GM12878 (cell line): ENCODE measurements around the gene PRKCB. TPM values are rescaled to one million over a fixed set of nuclear protein-coding genes. Genes with fewer than 3 reads are reported as not detected.

Experiments used
- ATAC-seq: fragments of 200-7000 bp; cut with Tn5 transposase; 3 replicates; pipeline ENCODE4 v1.9.1; 2020; ENCODE audit warnings: mild to moderate bottlenecking, moderate library complexity
- BruUV-seq: library from RNA; stranded (reverse); fragments of 400-500 nt; replicated peaks from 2 replicates; lab custom pipeline; 2021; lab: Mats Ljungman, UMichigan
- CTCF ChIA-PET: fragments of 300-600 bp; sonication (Branson Sonifier 250); formaldehyde crosslinking; extraction: SDS; loops from one replicate; lab custom pipeline; 2021; ENCODE audit warnings: inconsistent platforms; lab: Yijun Ruan, JAX
- POLR2A ChIA-PET: fragments of 350-600 bp; formaldehyde crosslinking; extraction: SDS; loops from one replicate; lab custom pipeline; 2021; ENCODE audit warnings: inconsistent platforms; lab: Charles Lee
- RAD21 ChIA-PET: fragments of 300-600 bp; sonication (Branson Sonifier 250); formaldehyde crosslinking; loops from one replicate; lab custom pipeline; 2023; ENCODE audit warnings: antibody characterized with exemption; ENCODE audit not compliant: unreplicated experiment; lab: Charles Lee
- SMC1A ChIA-PET: fragments of 300-600 bp; sonication (Branson Sonifier 250); formaldehyde crosslinking; loops from one replicate; lab custom pipeline; 2023; ENCODE audit not compliant: unreplicated experiment, uncharacterized antibody; lab: Charles Lee
- DNase-seq: peaks from one replicate; pipeline ENCODE4 v3.0.0-alpha.2; 2011; ENCODE audit warnings: low read depth, low spot score
- FAIRE-seq: peaks from 3 replicates; lab custom pipeline; 2011; peaks lifted over from hg19 to GRCh38; lab: Jason Lieb, UNC
- H2AFZ ChIP-seq: 2 replicates; pipeline ENCODE4 v1.6.0; 2011; ENCODE audit warnings: low read depth, low read length, control low read depth; ENCODE audit not compliant: control insufficient read depth
- H3K27ac ChIP-seq: 2 replicates; pipeline ENCODE4 v1.5.1; 2011; ENCODE audit warnings: control low read depth; ENCODE audit not compliant: control insufficient read depth, insufficient read depth
- H3K27me3 ChIP-seq, 2 experiments: replicated peaks in 1 of 2; 2 replicates each; pipeline versions ENCODE4 v1.6.0 to v1.6.1; 2011; ENCODE audit warnings: low read length in 1 of 2; ENCODE audit not compliant: control insufficient read depth in 2 of 2, insufficient read depth in 2 of 2
- H3K36me3 ChIP-seq, 2 experiments: 2 replicates each; pipeline ENCODE4 v1.5.1; 2011; ENCODE audit warnings: low read length in 1 of 2; ENCODE audit not compliant: control insufficient read depth in 2 of 2, insufficient read depth in 2 of 2
- H3K4me1 ChIP-seq: 2 replicates; pipeline ENCODE4 v1.6.1; 2011; ENCODE audit warnings: mild to moderate bottlenecking, low read length, moderate library complexity, mixed read lengths; ENCODE audit not compliant: control insufficient read depth, insufficient read depth
- H3K4me2 ChIP-seq: 2 replicates; pipeline ENCODE4 v1.6.0; 2011; ENCODE audit warnings: control low read depth; ENCODE audit not compliant: control insufficient read depth, insufficient read depth
- H3K4me3 ChIP-seq: fragments of 200-600 bp; sonication (generic); 2 replicates; pipeline ENCODE4 v1.5.1; 2016
- H3K79me2 ChIP-seq: 2 replicates; pipeline ENCODE4 v1.6.0; 2011; ENCODE audit warnings: low read length; ENCODE audit not compliant: control insufficient read depth, insufficient read depth
- H3K9ac ChIP-seq: 2 replicates; pipeline ENCODE4 v1.8.0; 2011; ENCODE audit warnings: low read length, control low read depth, mixed read lengths; ENCODE audit not compliant: control insufficient read depth, insufficient read depth
- H3K9me3 ChIP-seq: replicated peaks from 3 replicates; pipeline ENCODE4 v1.5.1; 2011; ENCODE audit warnings: mild to moderate bottlenecking, low read length; ENCODE audit not compliant: control insufficient read depth, insufficient read depth
- H4K20me1 ChIP-seq: 2 replicates; pipeline ENCODE4 v1.6.0; 2011; ENCODE audit not compliant: control insufficient read depth, insufficient read depth
- CBX5 ChIP-seq: sonication (generic); IDR thresholded peaks from 2 replicates; pipeline ENCODE4 v1.6.1; 2016; ENCODE audit warnings: low read depth, moderate library complexity, mild to moderate bottlenecking, inconsistent platforms
- RAD21 ChIP-seq: IDR thresholded peaks from 2 replicates; pipeline ENCODE4 v1.6.1; 2011; ENCODE audit warnings: mild to moderate bottlenecking, low read depth, low read length, moderate library complexity; ENCODE audit not compliant: insufficient read depth
- STAT1 ChIP-seq: fragments of 450-650 bp; conservative IDR thresholded peaks from 2 replicates; pipeline ENCODE4 v1.6.1; 2014; ENCODE audit warnings: antibody characterized with exemption, mild to moderate bottlenecking
- in situ Hi-C: fragments of 300-500 bp; cut with MboI; formaldehyde crosslinking; loops from 9 replicates; pipeline ENCODE4 v1.14.3; 2018; ENCODE audit warnings: mixed read lengths
- intact Hi-C: fragments of 100-400 bp; cut with micrococcal nuclease; formaldehyde crosslinking; loops from one replicate; pipeline ENCODE4 v1.14.2; 2022; ENCODE audit not compliant: unreplicated experiment
- microRNA-seq: library from miRNA; unstranded; fragments of <30 nt; microRNA quantifications from one replicate; pipeline ENCODE4, GENCODE V29; 2018
- polyA plus RNA-seq, 11 experiments: library from polyadenylated mRNA; depleted of rRNA in 4 of 11; unstranded in 6 of 11; stranded (reverse) in 5 of 11; fragments of >200 nt; fragmentation: Nextera tagmentation in 4 of 11; fragmentation: Illumina TruSeq in 1 of 11; extraction: Ambion mirVana in 4 of 11; extraction: Trizol in 1 of 11; gene quantifications; 1 replicate in 1 of 11; 2 replicates in 10 of 11; pipeline versions ENCODE4 v1.2.1 to v1.2.3, GENCODE V29; 2011 to 2016; ENCODE audit warnings: inconsistent platforms in 2 of 11, missing spikeins in 2 of 11, low read depth in 1 of 11
- small RNA-seq: library from RNA; depleted of rRNA; stranded (forward); fragments of <200 nt; gene quantifications from one replicate; pipeline ENCODE3, GENCODE V24; 2014
- total RNA-seq, 4 experiments: library from RNA; depleted of rRNA in 3 of 4; stranded (reverse); fragments of >200 nt in 3 of 4; fragmentation: Illumina TruSeq in 1 of 4; extraction: Trizol in 1 of 4; gene quantifications; 2 replicates each; pipeline versions ENCODE4 v1.2.1 to v1.2.3, GENCODE V29; 2013 to 2021
- TF ChIP-seq, protein P1 (sequence below): fragments of 450-650 bp; formaldehyde crosslinking; IDR thresholded peaks from 2 replicates; pipeline ENCODE4 v1.4.0; 2022; ENCODE audit warnings: mild to moderate bottlenecking, moderate library complexity

The PRKCB gene
- total and polyA plus RNA-seq, 10 of the 15 experiments (the other 5 are each of a cell fraction or from before 2014, with no cell fraction given): 21.4 to 158 (median 97.3) TPM

DNA sequence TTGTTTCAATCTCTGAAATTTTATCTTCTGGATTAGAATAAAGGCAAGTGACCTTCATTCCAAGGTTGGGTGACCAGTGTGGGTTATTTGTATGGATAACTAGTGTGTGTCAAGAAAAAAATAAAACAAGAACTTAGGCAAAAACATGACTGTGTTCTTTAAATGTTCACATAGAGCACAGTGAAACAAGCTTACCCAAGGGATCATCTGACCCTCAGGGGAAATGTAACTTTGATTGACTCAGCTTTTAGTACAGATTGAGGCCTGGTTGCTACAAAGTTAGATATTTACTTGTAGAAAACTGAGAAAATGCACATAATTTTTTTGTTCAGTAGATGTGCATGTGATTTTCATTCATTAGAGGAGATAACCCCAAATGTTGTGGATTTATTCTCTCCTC is 427.0 kb downstream of the PRKCB start:
- FAIRE-seq (no peak), ATAC-seq (no peak), DNase-seq (no peak)
- intact Hi-C loops (no loop called here), in situ Hi-C loops (no loop called here)
- Histone ChIP-seq H3K27ac (no peak overlapping the region), H3K27me3 (no peaks in the 10 kb centered on the region; a peak in 1 of 4 replicates), H3K9ac (no peak overlapping the region), H3K4me1 (no peaks in the 10 kb centered on the region), H3K9me3 (no peaks in the 10 kb centered on the region), H3K79me2 (no peaks in the 10 kb centered on the region), H3K36me3 (no peaks in the 10 kb centered on the region), H3K4me3 (no peak overlapping the region), H2AFZ (no peak overlapping the region), H3K4me2 (no peak overlapping the region), H4K20me1 (no peaks in the 10 kb centered on the region)
- BruUV-seq: no TSS peak
- ChIA-PET SMC1A (no interaction called here), POLR2A (no interaction called here), RAD21 (no interaction called here), CTCF (interaction anchor here (0.8 kb wide), 1 partner anchor 10 kb away, joined by 3 read pairs; no protein-coding TSS in a partner anchor)
- TF ChIP-seq STAT1: no peak
- TF ChIP-seq RAD21: no peak
- TF ChIP-seq, protein P1, sequence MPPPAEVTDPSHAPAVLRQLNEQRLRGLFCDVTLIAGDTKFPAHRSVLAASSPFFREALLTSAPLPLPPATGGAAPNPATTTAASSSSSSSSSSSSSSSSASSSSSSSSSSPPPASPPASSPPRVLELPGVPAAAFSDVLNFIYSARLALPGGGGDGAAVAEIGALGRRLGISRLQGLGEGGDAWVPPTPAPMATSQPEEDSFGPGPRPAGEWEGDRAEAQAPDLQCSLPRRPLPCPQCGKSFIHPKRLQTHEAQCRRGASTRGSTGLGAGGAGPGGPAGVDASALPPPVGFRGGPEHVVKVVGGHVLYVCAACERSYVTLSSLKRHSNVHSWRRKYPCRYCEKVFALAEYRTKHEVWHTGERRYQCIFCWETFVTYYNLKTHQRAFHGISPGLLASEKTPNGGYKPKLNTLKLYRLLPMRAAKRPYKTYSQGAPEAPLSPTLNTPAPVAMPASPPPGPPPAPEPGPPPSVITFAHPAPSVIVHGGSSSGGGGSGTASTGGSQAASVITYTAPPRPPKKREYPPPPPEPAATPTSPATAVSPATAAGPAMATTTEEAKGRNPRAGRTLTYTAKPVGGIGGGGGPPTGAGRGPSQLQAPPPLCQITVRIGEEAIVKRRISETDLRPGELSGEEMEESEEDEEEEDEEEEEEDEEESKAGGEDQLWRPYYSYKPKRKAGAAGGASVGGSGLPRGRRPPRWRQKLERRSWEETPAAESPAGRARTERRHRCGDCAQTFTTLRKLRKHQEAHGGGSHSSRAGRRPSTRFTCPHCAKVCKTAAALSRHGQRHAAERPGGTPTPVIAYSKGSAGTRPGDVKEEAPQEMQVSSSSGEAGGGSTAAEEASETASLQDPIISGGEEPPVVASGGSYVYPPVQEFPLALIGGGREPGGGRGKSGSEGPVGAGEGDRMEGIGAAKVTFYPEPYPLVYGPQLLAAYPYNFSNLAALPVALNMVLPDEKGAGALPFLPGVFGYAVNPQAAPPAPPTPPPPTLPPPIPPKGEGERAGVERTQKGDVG (CRISPR knock-in tag): no peak
- no peak for TF ChIP-seq CBX5

Small RNAs within 50 kb of the gene (microRNA-seq; reads per million reads assigned to microRNA genes)
- not detected for gene MIR1273H

Small RNAs within 50 kb of the gene (small RNA-seq; reads per million reads assigned to genes)
- gene MIR1273H: 1.3 reads per million, percentile 42 among the genes with 10 or more reads in this experiment

Other genes with a start within 250 kb of the PRKCB start
- 258 and 271 TPM in 2 replicates for gene NDUFAB1, start 239.7 kb upstream of the PRKCB start, total RNA-seq (2014; rRNA removed)
- gene NDUFAB1, start 239.7 kb upstream of the PRKCB start, total RNA-seq (2014; rRNA removed; fragmentation: Illumina TruSeq; extraction: Trizol): 115 and 123 TPM in 2 replicates
- 131 and 137 TPM in 2 replicates for gene NDUFAB1, start 239.7 kb upstream of the PRKCB start, total RNA-seq (2021)
- gene NDUFAB1, start 239.7 kb upstream of the PRKCB start, polyA plus RNA-seq (2011; rRNA removed): 237 and 375 TPM in 2 replicates
- 64.1 and 79.9 TPM in 2 replicates for gene NDUFAB1, start 239.7 kb upstream of the PRKCB start, polyA plus RNA-seq (2014; fragmentation: Illumina TruSeq; extraction: Trizol)
- 100 to 1,000 TPM in 1 of 2 experiments, 10 to 100 TPM in 1; 99.8 to 226 TPM for gene NDUFAB1, start 239.7 kb upstream of the PRKCB start, polyA plus RNA-seq (2014; fragmentation: Nextera tagmentation; extraction: Ambion mirVana)
- gene NDUFAB1, start 239.7 kb upstream of the PRKCB start, polyA plus RNA-seq (2014; rRNA removed): 325 and 378 TPM in 2 replicates
- gene NDUFAB1, start 239.7 kb upstream of the PRKCB start, polyA plus RNA-seq (2016; fragmentation: Nextera tagmentation; extraction: Ambion mirVana): 100 to 1,000 TPM; 564 to 584 TPM
- 15.8 and 18.0 TPM in 2 replicates for gene PALB2, start 194.7 kb upstream of the PRKCB start, total RNA-seq (2014; rRNA removed)
- 23.4 and 23.8 TPM in 2 replicates for gene PALB2, start 194.7 kb upstream of the PRKCB start, total RNA-seq (2014; rRNA removed; fragmentation: Illumina TruSeq; extraction: Trizol)
- gene PALB2, start 194.7 kb upstream of the PRKCB start, total RNA-seq (2021): 17.1 and 17.3 TPM in 2 replicates
- gene PALB2, start 194.7 kb upstream of the PRKCB start, polyA plus RNA-seq (2011; rRNA removed): 12.4 and 18.8 TPM in 2 replicates
- 18.7 and 22.6 TPM in 2 replicates for gene PALB2, start 194.7 kb upstream of the PRKCB start, polyA plus RNA-seq (2014; fragmentation: Illumina TruSeq; extraction: Trizol)
- 10 to 100 TPM in 1 of 2 experiments, 1 to 10 TPM in 1; 9.2 to 15.1 TPM for gene PALB2, start 194.7 kb upstream of the PRKCB start, polyA plus RNA-seq (2014; fragmentation: Nextera tagmentation; extraction: Ambion mirVana)
- gene PALB2, start 194.7 kb upstream of the PRKCB start, polyA plus RNA-seq (2014; rRNA removed): 12.2 and 17.8 TPM in 2 replicates
- 10 to 100 TPM; 22.4 to 24.6 TPM for gene PALB2, start 194.7 kb upstream of the PRKCB start, polyA plus RNA-seq (2016; fragmentation: Nextera tagmentation; extraction: Ambion mirVana)
- 49.1 and 61.9 TPM in 2 replicates for gene DCTN5, start 194.5 kb upstream of the PRKCB start, total RNA-seq (2014; rRNA removed)
- 66.6 and 69.3 TPM in 2 replicates for gene DCTN5, start 194.5 kb upstream of the PRKCB start, total RNA-seq (2014; rRNA removed; fragmentation: Illumina TruSeq; extraction: Trizol)
- gene DCTN5, start 194.5 kb upstream of the PRKCB start, total RNA-seq (2021): 84.7 and 86.6 TPM in 2 replicates
- 153 and 159 TPM in 2 replicates for gene DCTN5, start 194.5 kb upstream of the PRKCB start, polyA plus RNA-seq (2011; rRNA removed)
- gene DCTN5, start 194.5 kb upstream of the PRKCB start, polyA plus RNA-seq (2014; fragmentation: Illumina TruSeq; extraction: Trizol): 97.1 and 108 TPM in 2 replicates
- gene DCTN5, start 194.5 kb upstream of the PRKCB start, polyA plus RNA-seq (2014; fragmentation: Nextera tagmentation; extraction: Ambion mirVana): 10 to 100 TPM; 69.2 to 72.5 TPM
- 66.4 and 76.2 TPM in 2 replicates for gene DCTN5, start 194.5 kb upstream of the PRKCB start, polyA plus RNA-seq (2014; rRNA removed)
- gene DCTN5, start 194.5 kb upstream of the PRKCB start, polyA plus RNA-seq (2016; fragmentation: Nextera tagmentation; extraction: Ambion mirVana): 100 to 1,000 TPM; 123 to 126 TPM
- gene PLK1, start 157.1 kb upstream of the PRKCB start, total RNA-seq (2014; rRNA removed): 67.2 and 79.9 TPM in 2 replicates
- gene PLK1, start 157.1 kb upstream of the PRKCB start, total RNA-seq (2014; rRNA removed; fragmentation: Illumina TruSeq; extraction: Trizol): 23.4 and 27.3 TPM in 2 replicates
- 120 and 124 TPM in 2 replicates for gene PLK1, start 157.1 kb upstream of the PRKCB start, total RNA-seq (2021)
- gene PLK1, start 157.1 kb upstream of the PRKCB start, polyA plus RNA-seq (2011; rRNA removed): 31.1 and 59.2 TPM in 2 replicates
- 145 and 189 TPM in 2 replicates for gene PLK1, start 157.1 kb upstream of the PRKCB start, polyA plus RNA-seq (2014; fragmentation: Illumina TruSeq; extraction: Trizol)
- gene PLK1, start 157.1 kb upstream of the PRKCB start, polyA plus RNA-seq (2014; fragmentation: Nextera tagmentation; extraction: Ambion mirVana): 10 to 100 TPM; 11.3 to 19.5 TPM
- 89.2 and 107 TPM in 2 replicates for gene PLK1, start 157.1 kb upstream of the PRKCB start, polyA plus RNA-seq (2014; rRNA removed)
- gene PLK1, start 157.1 kb upstream of the PRKCB start, polyA plus RNA-seq (2016; fragmentation: Nextera tagmentation; extraction: Ambion mirVana): 100 to 1,000 TPM; 184 to 191 TPM
- gene ERN2, start 122.8 kb upstream of the PRKCB start, total RNA-seq (2014; rRNA removed): 0.51 and 0.71 TPM in 2 replicates
- 0.09 and 0.36 TPM in 2 replicates for gene ERN2, start 122.8 kb upstream of the PRKCB start, total RNA-seq (2014; rRNA removed; fragmentation: Illumina TruSeq; extraction: Trizol)
- 0.11 and 0.95 TPM in 2 replicates for gene ERN2, start 122.8 kb upstream of the PRKCB start, total RNA-seq (2021)
- gene ERN2, start 122.8 kb upstream of the PRKCB start, polyA plus RNA-seq (2011; rRNA removed): 0.14 TPM in 1 of 2 replicates, not detected in the other
- gene ERN2, start 122.8 kb upstream of the PRKCB start, polyA plus RNA-seq (2014; fragmentation: Illumina TruSeq; extraction: Trizol): not detected in 2 replicates
- not detected for gene ERN2, start 122.8 kb upstream of the PRKCB start, polyA plus RNA-seq (2014; fragmentation: Nextera tagmentation; extraction: Ambion mirVana)
- 0.46 TPM in 1 of 2 replicates, not detected in the other for gene ERN2, start 122.8 kb upstream of the PRKCB start, polyA plus RNA-seq (2014; rRNA removed)
- gene ERN2, start 122.8 kb upstream of the PRKCB start, polyA plus RNA-seq (2016; fragmentation: Nextera tagmentation; extraction: Ambion mirVana): under 1 TPM in 1 of 2 experiments, not detected in 1; 0.06 TPM
- not detected in 2 replicates for gene CHP2, start 81.0 kb upstream of the PRKCB start, total RNA-seq (2014; rRNA removed)
- not detected in 2 replicates for gene CHP2, start 81.0 kb upstream of the PRKCB start, total RNA-seq (2014; rRNA removed; fragmentation: Illumina TruSeq; extraction: Trizol)
- gene CHP2, start 81.0 kb upstream of the PRKCB start, total RNA-seq (2021): 0.08 TPM in 1 of 2 replicates, not detected in the other
- gene CHP2, start 81.0 kb upstream of the PRKCB start, polyA plus RNA-seq (2011; rRNA removed): not detected in 2 replicates
- gene CHP2, start 81.0 kb upstream of the PRKCB start, polyA plus RNA-seq (2014; fragmentation: Illumina TruSeq; extraction: Trizol): not detected in 2 replicates
- not detected for gene CHP2, start 81.0 kb upstream of the PRKCB start, polyA plus RNA-seq (2014; fragmentation: Nextera tagmentation; extraction: Ambion mirVana)
- not detected in 2 replicates for gene CHP2, start 81.0 kb upstream of the PRKCB start, polyA plus RNA-seq (2014; rRNA removed)
- not detected for gene CHP2, start 81.0 kb upstream of the PRKCB start, polyA plus RNA-seq (2016; fragmentation: Nextera tagmentation; extraction: Ambion mirVana)